Loucy (cell line): Measurements from ENCODE around the gene GNLY.
"Not testable (repeated sequence)": the region's sequence is repeated elsewhere in the genome, so short reads cannot be mapped to it uniquely, and the experiment has no call there.

Source experiments
- H2AFZ ChIP-seq: fragments of 200-600 bp; sonication (generic); 2 replicates; pipeline ENCODE4 v1.6.0; 2016; ENCODE audit warnings: antibody characterized with exemption, mild to moderate bottlenecking, low read length, moderate library complexity
- H3F3A ChIP-seq: fragments of 200-600 bp; 2 replicates; pipeline ENCODE4 v1.6.0; 2016; ENCODE audit warnings: antibody characterized with exemption, low read depth, mild to moderate bottlenecking
- H3K27me3 ChIP-seq: fragments of 200-600 bp; sonication (generic); 2 replicates; pipeline ENCODE4 v1.6.1; 2014; ENCODE audit warnings: low read length, mild to moderate bottlenecking; ENCODE audit not compliant: insufficient read depth, poor library complexity, severe bottlenecking
- H3K36me3 ChIP-seq: fragments of 200-600 bp; sonication (generic); 2 replicates; pipeline ENCODE4 v1.6.1; 2016; ENCODE audit warnings: low read length; ENCODE audit not compliant: insufficient read depth
- H3K4me1 ChIP-seq: fragments of 200-600 bp; sonication (generic); 2 replicates; pipeline ENCODE4 v1.5.1; 2014; ENCODE audit warnings: low read length, mild to moderate bottlenecking; ENCODE audit not compliant: insufficient read depth, poor library complexity, severe bottlenecking
- H3K4me2 ChIP-seq: fragments of 200-600 bp; sonication (generic); 2 replicates; pipeline ENCODE4 v1.6.0; 2014; ENCODE audit warnings: antibody characterized with exemption, low read length, low read depth, mild to moderate bottlenecking; ENCODE audit not compliant: poor library complexity, severe bottlenecking
- H3K4me3 ChIP-seq: fragments of 200-600 bp; sonication (generic); 2 replicates; pipeline ENCODE4 v1.5.1; 2014; ENCODE audit warnings: low read length, mild to moderate bottlenecking, mixed read lengths; ENCODE audit not compliant: poor library complexity, severe bottlenecking
- H3K79me2 ChIP-seq: fragments of 200-600 bp; sonication (generic); 2 replicates; pipeline ENCODE4 v1.6.1; 2014; ENCODE audit warnings: low read length; ENCODE audit not compliant: insufficient read depth
- H3K9ac ChIP-seq: fragments of 200-600 bp; sonication (generic); 2 replicates; pipeline ENCODE4 v1.6.0; 2014; ENCODE audit warnings: mild to moderate bottlenecking, low read depth, low read length, moderate library complexity; ENCODE audit not compliant: poor library complexity, severe bottlenecking
- H3K9me2 ChIP-seq: fragments of 200-600 bp; sonication (generic); replicated peaks from 2 replicates; pipeline ENCODE4 v1.6.1; 2016; ENCODE audit warnings: low read depth, low read length, mixed read lengths
- H3K9me3 ChIP-seq: fragments of 200-600 bp; sonication (generic); 2 replicates; pipeline ENCODE4 v1.6.1; 2014; ENCODE audit warnings: mild to moderate bottlenecking, antibody characterized with exemption, low read length, low read depth; ENCODE audit not compliant: insufficient read depth
- H4K20me1 ChIP-seq: fragments of 200-600 bp; sonication (generic); 2 replicates; pipeline ENCODE4 v1.6.0; 2014; ENCODE audit warnings: antibody characterized with exemption, low read length, mild to moderate bottlenecking; ENCODE audit not compliant: insufficient read depth, poor library complexity, severe bottlenecking
- CTCF ChIP-seq: fragments of 200-600 bp; sonication (generic); conservative IDR thresholded peaks from 2 replicates; pipeline ENCODE4 v1.5.1; 2014; ENCODE audit warnings: mild to moderate bottlenecking, antibody characterized with exemption, low read length
- EZH2phosphoT487 ChIP-seq: fragments of 200-600 bp; IDR thresholded peaks from 2 replicates; pipeline ENCODE4 v1.6.1; 2018; ENCODE audit warnings: antibody characterized with exemption, mild to moderate bottlenecking, moderate library complexity, borderline replicate concordance

The GNLY gene

GRCh38 chr2:85659324-85659981 is 34.7 kb upstream of the GNLY start:
- no peak overlapping the region for H3K9ac ChIP-seq
- no peaks in the 10 kb centered on the region for H3K9me2 ChIP-seq
- no peaks in the 10 kb centered on the region for H3K4me1 ChIP-seq

GRCh38 chr2:85660301-85660700 is 33.9 kb upstream of the GNLY start:
- H3K4me3 ChIP-seq, H3F3A ChIP-seq, H3K9me2 ChIP-seq, H3K27me3 ChIP-seq, H3K9me3 ChIP-seq, H2AFZ ChIP-seq, H3K4me2 ChIP-seq, H3K36me3 ChIP-seq, H4K20me1 ChIP-seq, H3K79me2 ChIP-seq, H3K4me1 ChIP-seq, H3K9ac ChIP-seq: not testable (repeated sequence)

More at GRCh38 chr2:85659324-85659981, 34.7 kb upstream of the GNLY start:
- H3K79me2 ChIP-seq, result no peaks in the 10 kb centered on the region
- no peak for TF ChIP-seq EZH2phosphoT487
- TF ChIP-seq CTCF, result no peak
- no peak overlapping the region for H3K4me3 ChIP-seq
- no peak overlapping the region for H3K4me2 ChIP-seq
- peaks cover 6% of the 10 kb centered on the region; the same call in 1 of the 2 replicates for H3K36me3 ChIP-seq
- no peaks in the 10 kb centered on the region for H3K27me3 ChIP-seq
- H3K9me3 ChIP-seq, result no peaks in the 10 kb centered on the region
- no peaks in the 10 kb centered on the region for H3F3A ChIP-seq
- H2AFZ ChIP-seq, result no peak overlapping the region
- H4K20me1 ChIP-seq, result no peaks in the 10 kb centered on the region

GRCh38 chr2:85660725-85661124 is 33.4 kb upstream of the GNLY start:
- Histone ChIP-seq H3K4me1 (no peaks in the 10 kb centered on the region), H3K9ac (no peak overlapping the region), H4K20me1 (no peaks in the 10 kb centered on the region), H3K36me3 (peaks cover 5% of the 10 kb centered on the region; the same call in 1 of the 2 replicates), H3K9me2 (no peaks in the 10 kb centered on the region), H3F3A (no peaks in the 10 kb centered on the region), H3K27me3 (no peaks in the 10 kb centered on the region), H2AFZ (no peak overlapping the region), H3K4me2 (no peak overlapping the region), H3K4me3 (no peak overlapping the region), H3K79me2 (no peaks in the 10 kb centered on the region), H3K9me3 (no peaks in the 10 kb centered on the region)
- no peak for TF ChIP-seq EZH2phosphoT487
- TF ChIP-seq CTCF, result no peak
